Neuronal stem cell (in vitro differentiated cells): ENCODE results near the gene SIX5. TPM values are rescaled to one million over a fixed set of nuclear protein-coding genes. Genes with fewer than 3 reads are reported as not detected.

Experiments
- DNase-seq: peaks from one replicate; pipeline ENCODE4 v3.0.0-alpha.2; 2013; ENCODE audit warnings: low spot score
- H2AFZ ChIP-seq: one replicate; pipeline ENCODE4 v1.6.1; 2013; ENCODE audit warnings: mild to moderate bottlenecking, low read length, inconsistent platforms
- H2AK5ac ChIP-seq: 2 replicates; pipeline ENCODE4 v1.6.1; 2013; ENCODE audit warnings: low read depth, mild to moderate bottlenecking, inconsistent platforms, low read length, moderate library complexity, mixed read lengths
- H2BK120ac ChIP-seq: 2 replicates; pipeline ENCODE4 v1.6.1; 2013; ENCODE audit warnings: low read depth, mild to moderate bottlenecking, inconsistent platforms, low read length, moderate library complexity, mixed read lengths
- H2BK12ac ChIP-seq: one replicate; pipeline ENCODE4 v1.6.1; 2013; ENCODE audit warnings: low read length, inconsistent platforms
- H2BK15ac ChIP-seq: 2 replicates; pipeline ENCODE4 v1.6.1; 2013; ENCODE audit warnings: mild to moderate bottlenecking, low read length, inconsistent platforms, mixed read lengths
- H2BK5ac ChIP-seq: one replicate; pipeline ENCODE4 v1.6.1; 2013; ENCODE audit warnings: inconsistent platforms, mild to moderate bottlenecking, low read length, moderate library complexity
- H3K14ac ChIP-seq: one replicate; pipeline ENCODE4 v1.6.1; 2013; ENCODE audit warnings: low read length, inconsistent platforms
- H3K18ac ChIP-seq: 2 replicates; pipeline ENCODE4 v1.6.1; 2013; ENCODE audit warnings: low read length, inconsistent platforms
- H3K23ac ChIP-seq: 2 replicates; pipeline ENCODE4 v1.6.1; 2013; ENCODE audit warnings: low read depth, mild to moderate bottlenecking, mixed read lengths, low read length, inconsistent platforms; ENCODE audit not compliant: poor library complexity
- H3K27ac ChIP-seq: replicated peaks from 3 replicates; pipeline ENCODE4 v1.5.1; 2013; ENCODE audit warnings: low read length, inconsistent platforms
- H3K27me3 ChIP-seq, 3 experiments: 2 replicates each; pipeline ENCODE4 v1.6.1; 2013; ENCODE audit warnings: low read length in 3 of 3, mild to moderate bottlenecking in 2 of 3, inconsistent platforms in 1 of 3, low read depth in 1 of 3, mixed read lengths in 1 of 3, moderate library complexity in 1 of 3; ENCODE audit not compliant: control insufficient read depth in 3 of 3, insufficient read depth in 3 of 3
- H3K36me3 ChIP-seq, 2 donors: replicated peaks in 1 of 2; 2 replicates each; pipeline ENCODE4 v1.6.1; 2013; ENCODE audit warnings: low read length in 2 of 2; ENCODE audit not compliant: control insufficient read depth in 2 of 2, insufficient read depth in 2 of 2
- H3K4ac ChIP-seq: 2 replicates; pipeline ENCODE4 v1.6.1; 2013; ENCODE audit warnings: inconsistent platforms, mild to moderate bottlenecking, low read length, moderate library complexity
- H3K4me1 ChIP-seq, 2 donors: 1 replicate in 1 of 2; 2 replicates in 1 of 2; pipeline ENCODE4 v1.6.1; 2013; ENCODE audit warnings: low read length in 2 of 2, low read depth in 1 of 2; ENCODE audit not compliant: control insufficient read depth in 2 of 2, insufficient read depth in 1 of 2
- H3K4me2 ChIP-seq: one replicate; pipeline ENCODE4 v1.6.1; 2013; ENCODE audit warnings: mild to moderate bottlenecking, low read length, inconsistent platforms; ENCODE audit not compliant: insufficient read depth, poor library complexity, severe bottlenecking
- H3K4me3 ChIP-seq, 2 donors: 2 replicates each; pipeline ENCODE4 v1.5.1; 2013; ENCODE audit warnings: low read length in 2 of 2, mild to moderate bottlenecking in 2 of 2, inconsistent platforms in 1 of 2, moderate library complexity in 1 of 2
- H3K79me1 ChIP-seq: one replicate; pipeline ENCODE4 v1.6.1; 2013; ENCODE audit warnings: low read depth, mild to moderate bottlenecking, inconsistent platforms, low read length, moderate library complexity
- H3K9ac ChIP-seq: one replicate; pipeline ENCODE4 v1.6.1; 2013; ENCODE audit warnings: mild to moderate bottlenecking, low read depth, low read length, inconsistent platforms; ENCODE audit not compliant: poor library complexity
- H3K9me3 ChIP-seq, 2 donors: replicated peaks in 1 of 2; 2 replicates each; pipeline versions ENCODE3 to v1.6.1; 2013; ENCODE audit warnings: low read length in 2 of 2, mild to moderate bottlenecking in 2 of 2, inconsistent platforms in 1 of 2, low read depth in 1 of 2, mixed read lengths in 1 of 2, moderate library complexity in 1 of 2; ENCODE audit not compliant: control insufficient read depth in 2 of 2, insufficient read depth in 1 of 2
- H4K8ac ChIP-seq: one replicate; pipeline ENCODE4 v1.6.1; 2013; ENCODE audit warnings: low read depth, mild to moderate bottlenecking, inconsistent platforms, low read length, moderate library complexity
- H4K91ac ChIP-seq: one replicate; pipeline ENCODE4 v1.6.1; 2013; ENCODE audit warnings: low read length, low read depth, mild to moderate bottlenecking, inconsistent platforms; ENCODE audit not compliant: poor library complexity
- WGBS, 2 donors: extraction: QIAGEN DNeasy Blood & Tissue Kit; methylation state at CpG; one replicate each; pipeline ENCODE4 v1.1.7; 2013; ENCODE audit warnings: missing lambda C conversion rate in 2 of 2, mixed read lengths in 1 of 2; ENCODE audit not compliant: insufficient read length in 2 of 2, insufficient replicate concordance in 1 of 2; ENCODE audit errors: extremely low coverage in 2 of 2; 5-methylcytosine and 5-hydroxymethylcytosine counted together
- polyA plus RNA-seq, 2 experiments: library from polyadenylated mRNA; stranded (reverse); fragments of 200-250 nt; gene quantifications; one replicate each; pipeline ENCODE4 v1.2.3, GENCODE V29; 2013

SIX5 gene
- polyA plus RNA-seq (2013, experiment 1 of 2) = 34.8 TPM
- polyA plus RNA-seq (2013, experiment 2 of 2) = 34.5 TPM

GRCh38 chr19:45768984-45769782 is at the start of gene SIX5:
Gene SIX5 (minus strand): TSS chr19:45769252. CDS start chr19:45768844, 408 bp downstream.
- peak; percentile 99 for DNase-seq
- Histone ChIP-seq H4K91ac (peak within 1 kb of the TSS; percentile 95), H2BK120ac (peak within 1 kb of the TSS; percentile 73), H3K4ac (peak within 1 kb of the TSS; percentile 76), H3K23ac (peak within 1 kb of the TSS; percentile 100), H2AFZ (peak within 1 kb of the TSS; percentile 91), H3K36me3 (peaks cover 13 to 44% of the 10 kb centered on the region in 2 donors), H2BK12ac (peak within 1 kb of the TSS; percentile 73), H3K4me2 (peak within 1 kb of the TSS; percentile 97), H3K4me1 (peaks cover 24% of the 10 kb centered on the region in 2 donors), H3K9ac (peak within 1 kb of the TSS; percentile 100), H2BK5ac (peak within 1 kb of the TSS; percentile 99), H2BK15ac (peak within 1 kb of the TSS; percentile 92), H2AK5ac (peak within 1 kb of the TSS; percentile 100), H3K9me3 (no peaks in the 10 kb centered on the region), H4K8ac (peak within 1 kb of the TSS; percentile 52), H3K18ac (peak within 1 kb of the TSS; percentile 100), H3K27me3 (no peaks in the 10 kb centered on the region), H3K27ac (peak within 1 kb of the TSS; percentile 100), H3K14ac (peak within 1 kb of the TSS; percentile 99), H3K79me1 (peaks cover 21% of the 10 kb centered on the region), H3K4me3 (peak within 1 kb of the TSS; percentile 91 to 97)
- WGBS, 2 donors = no CpG with 5 or more reads among the region's 70 CpGs

GRCh38 chr19:45817725-45818301 is 48.8 kb upstream of the SIX5 start:
- H3K27ac ChIP-seq = peak overlapping the region; percentile 42

GRCh38 chr19:45817010-45817724 is 48.1 kb upstream of the SIX5 start:
- H3K23ac ChIP-seq = peak overlapping the region; percentile 26
- H2AFZ ChIP-seq = peak overlapping the region; percentile 68
- H2BK12ac ChIP-seq = no peak overlapping the region
- DNase-seq = peak; percentile 96
- H2BK120ac ChIP-seq = peak overlapping the region; percentile 28
- peak overlapping the region in 1 of 2 donors; percentile 56 for H3K4me3 ChIP-seq
- peak overlapping the region; percentile 42 for H3K27ac ChIP-seq
- H2BK5ac ChIP-seq = peak overlapping the region; percentile 62
- H3K14ac ChIP-seq = peak overlapping the region; percentile 3
- no CpG with 5 or more reads among the region's 24 CpGs for WGBS, 2 donors
- H3K36me3 ChIP-seq = peaks cover 16 to 35% of the 10 kb centered on the region in 2 donors
- H2AK5ac ChIP-seq = peak overlapping the region; percentile 98
- H3K9me3 ChIP-seq = no peaks in the 10 kb centered on the region
- no peak overlapping the region for H4K91ac ChIP-seq
- peaks cover 16 to 22% of the 10 kb centered on the region in 2 donors for H3K4me1 ChIP-seq
- H3K4me2 ChIP-seq = no peak overlapping the region
- H3K79me1 ChIP-seq = no peaks in the 10 kb centered on the region
- H4K8ac ChIP-seq = no peak overlapping the region
- H3K4ac ChIP-seq = no peak overlapping the region
- H3K9ac ChIP-seq = peak overlapping the region; percentile 32
- peak overlapping the region; percentile 93 for H3K18ac ChIP-seq
- peak overlapping the region; percentile 86 for H2BK15ac ChIP-seq
- H3K27me3 ChIP-seq = peaks cover 0 to 8% (median 0%) of the 10 kb centered on the region in 3 experiments

More at GRCh38 chr19:45817725-45818301, 48.8 kb upstream of the SIX5 start:
- Histone ChIP-seq H3K9ac (peak overlapping the region; percentile 32), H3K4me3 (no peak overlapping the region), H3K4me1 (peaks cover 16 to 22% of the 10 kb centered on the region in 2 donors), H2AK5ac (peak overlapping the region; percentile 98), H3K14ac (peak overlapping the region; percentile 3), H3K36me3 (peaks cover 20 to 42% of the 10 kb centered on the region in 2 donors), H2BK5ac (no peak overlapping the region), H3K79me1 (no peaks in the 10 kb centered on the region), H3K27me3 (peaks cover 0 to 8% (median 0%) of the 10 kb centered on the region in 3 experiments), H2AFZ (no peak overlapping the region), H4K8ac (no peak overlapping the region), H3K4me2 (peak overlapping the region; percentile 3), H3K9me3 (no peaks in the 10 kb centered on the region), H4K91ac (peak overlapping the region; percentile 3), H2BK15ac (peak overlapping the region; percentile 39), H3K4ac (peak overlapping the region; percentile 39), H2BK120ac (peak overlapping the region; percentile 28), H2BK12ac (no peak overlapping the region), H3K18ac (peak overlapping the region; percentile 92), H3K23ac (peak overlapping the region; percentile 26)
- DNase-seq = no peak
- WGBS, 2 donors = no CpG with 5 or more reads among the region's 19 CpGs
